Cardiac fibroblast (primary cell): ENCODE results near the gene RPL18A.

Experiments used
- DNase-seq, 2 donors: peaks; one replicate each; pipeline versions ENCODE4 v3.0.0 to v3.0.0-alpha.2; 2010; ENCODE audit warnings: low read depth in 2 of 2
- H3K4me3 ChIP-seq, 2 donors: replicated peaks in 1 of 2; 1 replicate in 1 of 2; 2 replicates in 1 of 2; pipeline ENCODE4 v1.5.1; 2011; ENCODE audit warnings: low read depth in 2 of 2, low read length in 2 of 2, mild to moderate bottlenecking in 2 of 2, moderate library complexity in 1 of 2
- TF ChIP-seq, protein P1 (sequence below): IDR thresholded peaks from one replicate; pipeline ENCODE4 v1.5.1; 2011; ENCODE audit warnings: low read depth, mild to moderate bottlenecking, low read length, inconsistent platforms

RPL18A gene

DNA sequence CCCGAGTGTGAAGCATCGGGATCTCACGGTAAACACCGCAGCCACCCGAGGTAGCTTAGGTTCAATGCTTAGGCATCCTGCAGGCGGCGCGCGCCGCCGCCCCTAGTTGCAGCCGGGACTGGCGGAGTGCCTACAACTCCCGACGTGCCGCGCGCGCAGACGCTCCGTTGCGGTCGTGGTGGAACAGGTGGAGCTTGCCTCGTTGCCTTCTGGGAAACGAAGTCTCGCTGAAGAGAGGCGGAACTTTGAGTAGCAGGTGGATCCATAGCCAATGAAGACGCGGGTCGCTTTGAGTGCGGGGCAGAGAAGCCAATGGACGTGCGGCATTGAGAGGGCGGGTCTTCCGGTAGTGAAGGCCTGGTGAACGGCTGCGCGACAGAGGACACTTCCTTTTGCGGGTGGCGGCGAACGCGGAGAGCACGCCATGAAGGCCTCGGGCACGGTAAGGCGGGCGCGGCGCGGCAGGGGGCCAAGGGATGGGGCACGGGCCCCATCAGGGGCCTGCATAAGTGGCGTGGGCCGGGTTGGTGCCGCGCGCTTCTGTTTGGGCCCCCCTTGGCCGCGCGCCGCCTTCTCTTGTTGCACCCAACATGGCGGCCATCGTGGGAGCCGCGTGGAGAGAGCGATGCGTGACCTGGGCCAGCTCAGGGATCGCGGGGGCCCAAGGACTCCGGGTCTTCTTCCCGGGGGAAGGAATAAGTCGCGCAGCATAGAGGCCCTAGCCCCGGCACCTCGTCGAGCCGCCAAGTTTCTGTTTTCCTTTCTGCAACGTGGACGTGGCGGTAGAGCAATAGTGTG lies at the start of gene RPL18A:
Gene RPL18A (plus strand): TSS at position 378 of the 798 bp plus-strand sequence. CDS start 47 bp downstream, at position 425.
- H3K4me3 ChIP-seq: peak within 1 kb of the TSS; percentile 78 to 99
- peak; percentile 100 for DNase-seq
- TF ChIP-seq, protein P1, sequence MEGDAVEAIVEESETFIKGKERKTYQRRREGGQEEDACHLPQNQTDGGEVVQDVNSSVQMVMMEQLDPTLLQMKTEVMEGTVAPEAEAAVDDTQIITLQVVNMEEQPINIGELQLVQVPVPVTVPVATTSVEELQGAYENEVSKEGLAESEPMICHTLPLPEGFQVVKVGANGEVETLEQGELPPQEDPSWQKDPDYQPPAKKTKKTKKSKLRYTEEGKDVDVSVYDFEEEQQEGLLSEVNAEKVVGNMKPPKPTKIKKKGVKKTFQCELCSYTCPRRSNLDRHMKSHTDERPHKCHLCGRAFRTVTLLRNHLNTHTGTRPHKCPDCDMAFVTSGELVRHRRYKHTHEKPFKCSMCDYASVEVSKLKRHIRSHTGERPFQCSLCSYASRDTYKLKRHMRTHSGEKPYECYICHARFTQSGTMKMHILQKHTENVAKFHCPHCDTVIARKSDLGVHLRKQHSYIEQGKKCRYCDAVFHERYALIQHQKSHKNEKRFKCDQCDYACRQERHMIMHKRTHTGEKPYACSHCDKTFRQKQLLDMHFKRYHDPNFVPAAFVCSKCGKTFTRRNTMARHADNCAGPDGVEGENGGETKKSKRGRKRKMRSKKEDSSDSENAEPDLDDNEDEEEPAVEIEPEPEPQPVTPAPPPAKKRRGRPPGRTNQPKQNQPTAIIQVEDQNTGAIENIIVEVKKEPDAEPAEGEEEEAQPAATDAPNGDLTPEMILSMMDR: peak; percentile 80

DNA sequence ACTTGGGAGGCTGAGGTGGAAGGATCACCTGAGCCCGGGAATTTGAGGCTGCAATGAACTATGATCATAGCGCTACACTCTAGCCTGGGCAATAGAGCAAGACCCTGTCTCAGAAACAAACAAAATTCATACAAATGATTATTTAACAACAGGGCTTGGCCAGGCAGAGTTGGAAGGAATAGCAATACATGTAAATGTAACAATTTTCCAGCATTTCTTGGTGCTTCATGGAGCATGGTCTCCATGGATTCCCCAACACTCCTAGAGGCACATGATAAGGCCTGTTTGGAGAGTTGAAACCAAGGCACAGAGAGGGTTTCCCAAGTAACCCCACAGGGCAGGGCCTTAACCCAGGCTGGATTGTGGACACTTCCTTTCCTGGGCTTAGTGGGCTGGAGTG lies 48.6 kb upstream of the RPL18A start:
- no peak for DNase-seq
- TF ChIP-seq, protein P1: no peak
- no peak overlapping the region for H3K4me3 ChIP-seq

DNA sequence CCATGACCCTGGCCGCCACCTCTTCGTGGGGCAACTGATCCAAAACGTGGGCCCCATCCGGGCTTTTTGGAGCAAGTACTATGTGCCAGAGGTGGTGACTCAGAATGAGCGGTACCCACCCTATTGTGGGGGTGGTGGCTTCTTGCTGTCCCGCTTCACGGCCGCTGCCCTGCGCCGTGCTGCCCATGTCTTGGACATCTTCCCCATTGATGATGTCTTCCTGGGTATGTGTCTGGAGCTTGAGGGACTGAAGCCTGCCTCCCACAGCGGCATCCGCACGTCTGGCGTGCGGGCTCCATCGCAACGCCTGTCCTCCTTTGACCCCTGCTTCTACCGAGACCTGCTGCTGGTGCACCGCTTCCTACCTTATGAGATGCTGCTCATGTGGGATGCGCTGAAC lies 48.0 kb upstream of the RPL18A start:
- TF ChIP-seq, protein P1: no peak
- no peak overlapping the region for H3K4me3 ChIP-seq
- DNase-seq: no peak

DNA sequence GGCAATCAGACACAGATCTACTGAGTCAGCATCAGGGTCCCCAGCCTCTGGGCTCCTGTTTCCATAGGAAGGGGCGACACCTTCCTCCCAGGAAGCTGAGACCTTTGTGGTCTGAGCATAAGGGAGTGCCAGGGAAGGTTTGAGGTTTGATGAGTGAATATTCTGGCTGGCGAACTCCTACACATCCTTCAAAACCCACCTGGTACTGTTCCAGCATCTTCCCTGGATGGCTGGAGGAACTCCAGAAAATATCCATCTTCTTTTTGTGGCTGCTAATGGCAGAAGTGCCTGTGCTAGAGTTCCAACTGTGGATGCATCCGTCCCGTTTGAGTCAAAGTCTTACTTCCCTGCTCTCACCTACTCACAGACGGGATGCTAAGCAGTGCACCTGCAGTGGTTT lies 47.6 kb upstream of the RPL18A start:
- DNase-seq: no peak
- TF ChIP-seq, protein P1: no peak
- H3K4me3 ChIP-seq: no peak overlapping the region

DNA sequence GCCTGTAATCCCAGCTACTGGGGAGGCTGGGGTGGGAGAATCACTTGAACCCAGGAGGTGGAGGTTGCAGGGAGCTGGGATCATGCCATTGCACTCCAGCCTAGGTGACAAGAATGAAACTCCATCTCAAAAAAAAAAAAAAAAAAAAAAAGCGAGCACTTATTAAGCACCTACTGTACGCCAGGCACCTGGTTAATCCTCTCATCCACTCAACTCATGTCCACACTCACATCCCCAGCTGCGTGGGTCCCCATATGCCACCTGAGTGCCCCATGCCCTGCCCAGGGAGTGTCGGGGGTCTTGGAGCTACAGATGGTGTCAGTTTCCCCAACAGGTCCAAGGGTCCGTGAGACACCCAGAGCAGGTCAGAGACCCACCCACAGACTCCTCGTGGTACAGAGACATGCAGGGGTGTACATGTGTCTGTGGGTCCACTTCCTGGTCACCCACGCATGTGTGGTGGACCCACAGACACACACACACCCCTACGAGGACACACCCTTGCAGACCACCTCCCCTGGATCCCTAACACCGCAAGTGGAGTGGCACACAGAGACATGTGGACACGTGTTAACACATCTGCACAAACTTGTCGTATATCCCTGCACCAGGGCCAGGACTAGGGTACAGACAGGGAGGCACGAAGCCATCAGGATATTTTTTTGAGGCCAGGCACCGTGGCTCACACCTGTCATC lies 41.9 kb upstream of the RPL18A start:
- DNase-seq: no peak
- no peak overlapping the region for H3K4me3 ChIP-seq
- TF ChIP-seq, protein P1: no peak

DNA sequence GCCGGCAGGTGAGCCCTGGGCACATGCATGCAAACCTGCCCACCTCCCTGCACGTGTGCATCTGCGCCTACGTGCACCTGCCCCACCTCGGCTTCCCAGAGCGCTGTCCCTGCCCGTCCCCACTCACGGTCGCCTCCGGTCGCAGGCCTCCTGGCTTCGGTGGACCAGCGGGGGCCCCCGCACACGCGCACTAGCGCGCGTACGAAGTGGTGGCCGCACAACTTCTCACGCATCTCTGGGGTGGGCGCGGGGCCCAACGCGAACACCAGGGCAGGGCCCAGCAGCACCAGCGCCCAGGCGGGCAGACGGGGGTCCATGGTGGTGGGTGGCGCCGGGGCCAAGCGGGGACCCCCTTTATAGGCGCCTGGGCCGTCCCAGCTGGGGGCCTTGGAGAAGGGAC lies 38.5 kb upstream of the RPL18A start, which contains the start of gene INSL3:
Gene INSL3 (minus strand): TSS at position 330 of the 400 bp plus-strand sequence. CDS start 13 bp downstream, at position 317.
- DNase-seq: no peak
- TF ChIP-seq, protein P1: no peak
- no peak within 1 kb of the TSS for H3K4me3 ChIP-seq
